Gastrocnemius medialis (tissue), 4 donors: ENCODE measurements around the gene DUSP2.

ENCODE experiments used
- CTCF ChIP-seq, 5 experiments: fragments of 450-650 bp in 3 of 5; fragments of 200-600 bp in 2 of 5; sonication (generic) in 2 of 5; IDR thresholded peaks in 4 of 5; conservative IDR thresholded peaks in 1 of 5; 1 replicate in 4 of 5; 2 replicates in 1 of 5; pipeline ENCODE4 v1.5.1; 2016 to 2019; ENCODE audit warnings: antibody characterized with exemption in 5 of 5, mild to moderate bottlenecking in 3 of 5, moderate library complexity in 3 of 5
- POLR2A ChIP-seq, 2 donors: fragments of 450-650 bp; IDR thresholded peaks; one replicate each; pipeline ENCODE4 v1.6.1; 2017; ENCODE audit warnings: antibody characterized with exemption in 2 of 2, mild to moderate bottlenecking in 2 of 2, moderate library complexity in 2 of 2

GRCh38 chr2:96099861-96100798 lies 45.1 kb downstream of the DUSP2 start:
- TF ChIP-seq CTCF (IDR thresholded peaks at IDR 0.05 in 4 of 5, conservative IDR thresholded peaks at IDR 0.05 in 1 of 5) (no peak), POLR2A (IDR thresholded peaks at IDR 0.05) (no peak)
